ENCODE data around the gene ANXA8L1. TPM values are rescaled to one million over a fixed set of nuclear protein-coding genes. Genes with fewer than 3 reads are reported as not detected.
"Not testable (repeated sequence)": the region's sequence is repeated elsewhere in the genome, so short reads cannot be mapped to it uniquely, and the experiment has no call there.

Gene ANXA8L1
- total and polyA plus RNA-seq, 2 donors (not counting 1 experiment from before 2014, with no cell fraction given) = 0.05 TPM; not detected in 1

DNA sequence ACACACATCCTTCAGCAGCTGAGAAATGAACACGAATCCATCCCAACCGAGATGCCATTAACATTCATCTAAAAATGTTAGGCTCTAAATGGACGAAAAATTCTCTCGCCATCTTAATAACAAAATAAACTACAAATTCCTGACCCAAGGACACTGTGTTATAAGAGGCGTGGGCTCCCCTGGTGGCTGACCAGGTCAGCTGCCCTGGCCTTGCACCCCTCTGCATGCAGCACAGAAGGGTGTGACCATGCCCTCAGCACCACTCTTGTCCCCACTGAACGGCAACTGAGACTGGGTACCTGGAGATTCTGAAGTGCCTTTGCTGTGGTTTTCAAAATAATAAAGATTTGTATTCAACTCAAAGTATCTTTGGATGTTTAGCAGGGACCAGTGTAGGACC, 15.8 kb downstream of the ANXA8L1 start:
- H3K4me1 ChIP-seq (ENCODE audit: control insufficient read depth, extremely low read depth, insufficient read depth, low read length); H3K36me3 ChIP-seq (ENCODE audit: control insufficient read depth, insufficient read depth, low read length); H3K4me3 ChIP-seq (replicated peaks in 1 of 4; ENCODE audit: control extremely low read depth in 1 of 4, insufficient read depth in 1 of 4, low read depth in 3 of 4, low read length in 4 of 4): not testable (repeated sequence)

GRCh38 chr10:46396441-46397279, 21.1 kb downstream of the ANXA8L1 start:
- not testable (repeated sequence) for H3K79me2 ChIP-seq (ENCODE audit: control insufficient read depth, insufficient read depth, low read length); H3K4me1 ChIP-seq (ENCODE audit: control insufficient read depth, extremely low read depth, insufficient read depth, low read length); H3K36me3 ChIP-seq (ENCODE audit: control insufficient read depth, insufficient read depth, low read length); H2AFZ ChIP-seq (ENCODE audit: low read length); H3K9ac ChIP-seq (ENCODE audit: insufficient read depth, low read length); H3K9me3 ChIP-seq (ENCODE audit: control insufficient read depth, insufficient read depth, low read depth, low read length); H3K4me3 ChIP-seq (replicated peaks in 1 of 4; ENCODE audit: control extremely low read depth in 1 of 4, insufficient read depth in 1 of 4, low read depth in 3 of 4, low read length in 4 of 4); H4K20me1 ChIP-seq (ENCODE audit: control insufficient read depth, extremely low read depth, insufficient read depth, low read length); H3K27me3 ChIP-seq (ENCODE audit: control insufficient read depth, insufficient read depth, low read length)
- H3K4me2 ChIP-seq (ENCODE audit: extremely low read depth, insufficient read depth, low read length) = peak overlapping the region; percentile 13
- DNase-seq (ENCODE audit: low read depth in 2 of 2) = peak; percentile 1 to 79
- H3K27ac ChIP-seq (ENCODE audit: insufficient read depth, low read length) = peak overlapping the region; percentile 32

More for the DNA sequence above, 15.8 kb downstream of the ANXA8L1 start:
- not testable (repeated sequence) for H3K9me3 ChIP-seq (ENCODE audit: control insufficient read depth, insufficient read depth, low read depth, low read length); H4K20me1 ChIP-seq (ENCODE audit: control insufficient read depth, extremely low read depth, insufficient read depth, low read length); DNase-seq (ENCODE audit: low read depth in 2 of 2); H3K27me3 ChIP-seq (ENCODE audit: control insufficient read depth, insufficient read depth, low read length); H2AFZ ChIP-seq (ENCODE audit: low read length); H3K9ac ChIP-seq (ENCODE audit: insufficient read depth, low read length); H3K79me2 ChIP-seq (ENCODE audit: control insufficient read depth, insufficient read depth, low read length); H3K27ac ChIP-seq (ENCODE audit: insufficient read depth, low read length); H3K4me2 ChIP-seq (ENCODE audit: extremely low read depth, insufficient read depth, low read length)

DNA sequence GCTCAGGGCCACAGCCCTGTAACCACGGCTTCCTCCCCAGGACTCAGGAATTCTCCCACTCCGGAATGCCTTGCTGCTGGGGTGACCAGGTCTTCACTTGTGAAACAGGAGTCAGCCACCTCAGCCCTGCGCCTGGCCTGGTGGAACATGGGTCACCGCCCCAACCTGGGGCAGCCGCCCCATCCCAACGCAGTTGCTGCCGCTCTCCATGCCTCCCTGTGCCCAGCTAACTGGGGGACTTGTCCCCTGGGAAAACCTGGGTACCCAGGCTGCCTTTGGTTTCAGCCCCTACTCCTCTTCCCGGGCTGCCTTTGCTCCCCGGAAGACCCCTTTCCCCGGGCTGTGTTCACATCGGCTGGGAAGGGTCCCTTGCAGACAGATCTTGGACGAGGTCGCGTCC, 22.2 kb downstream of the ANXA8L1 start:
- H3K4me2 ChIP-seq (ENCODE audit: extremely low read depth, insufficient read depth, low read length); H3K9me3 ChIP-seq (ENCODE audit: control insufficient read depth, insufficient read depth, low read depth, low read length); H4K20me1 ChIP-seq (ENCODE audit: control insufficient read depth, extremely low read depth, insufficient read depth, low read length); H3K4me1 ChIP-seq (ENCODE audit: control insufficient read depth, extremely low read depth, insufficient read depth, low read length); H3K9ac ChIP-seq (ENCODE audit: insufficient read depth, low read length); H3K4me3 ChIP-seq (replicated peaks in 1 of 4; ENCODE audit: control extremely low read depth in 1 of 4, insufficient read depth in 1 of 4, low read depth in 3 of 4, low read length in 4 of 4); H3K36me3 ChIP-seq (ENCODE audit: control insufficient read depth, insufficient read depth, low read length); H2AFZ ChIP-seq (ENCODE audit: low read length); H3K79me2 ChIP-seq (ENCODE audit: control insufficient read depth, insufficient read depth, low read length); H3K27me3 ChIP-seq (ENCODE audit: control insufficient read depth, insufficient read depth, low read length): not testable (repeated sequence)
- peak overlapping the region; percentile 39 for H3K27ac ChIP-seq (ENCODE audit: insufficient read depth, low read length)
- peak in 1 of 2 donors; percentile 10 for DNase-seq (ENCODE audit: low read depth in 2 of 2)

GRCh38 chr10:46398212-46398886, 22.8 kb downstream of the ANXA8L1 start:
- peak; percentile 12 to 67 for DNase-seq (ENCODE audit: low read depth in 2 of 2)
- Histone ChIP-seq H3K4me3 (replicated peaks in 1 of 4; ENCODE audit: control extremely low read depth in 1 of 4, insufficient read depth in 1 of 4, low read depth in 3 of 4, low read length in 4 of 4) (peak overlapping the region; percentile 26 to 53 (median 40)), H3K27ac (ENCODE audit: insufficient read depth, low read length) (peak overlapping the region; percentile 38), H3K4me2 (ENCODE audit: extremely low read depth, insufficient read depth, low read length) (peak overlapping the region; percentile 78), H3K9ac (ENCODE audit: insufficient read depth, low read length) (peak overlapping the region; percentile 16)
- H3K4me1 ChIP-seq (ENCODE audit: control insufficient read depth, extremely low read depth, insufficient read depth, low read length); H3K27me3 ChIP-seq (ENCODE audit: control insufficient read depth, insufficient read depth, low read length); H3K79me2 ChIP-seq (ENCODE audit: control insufficient read depth, insufficient read depth, low read length); H4K20me1 ChIP-seq (ENCODE audit: control insufficient read depth, extremely low read depth, insufficient read depth, low read length); H3K9me3 ChIP-seq (ENCODE audit: control insufficient read depth, insufficient read depth, low read depth, low read length); H3K36me3 ChIP-seq (ENCODE audit: control insufficient read depth, insufficient read depth, low read length); H2AFZ ChIP-seq (ENCODE audit: low read length): not testable (repeated sequence)

DNA sequence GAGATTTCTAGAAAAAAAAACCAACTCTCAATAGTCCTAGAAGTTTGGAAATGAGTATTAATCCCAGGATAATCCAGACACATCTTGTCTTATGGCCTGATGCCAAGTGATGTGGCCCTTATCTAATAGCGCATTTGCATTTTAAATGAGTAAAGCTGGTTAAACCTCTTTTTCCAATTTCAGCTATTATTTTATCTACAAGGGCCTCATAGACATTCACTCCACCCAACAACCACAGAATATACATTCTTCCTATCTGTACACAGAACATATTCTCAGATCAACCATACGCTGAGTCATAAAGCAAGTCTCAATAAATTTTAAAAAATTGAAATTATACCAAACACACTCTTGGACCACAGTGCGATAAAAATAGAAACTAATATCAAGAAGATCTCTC, 34.0 kb downstream of the ANXA8L1 start:
- not testable (repeated sequence) for H4K20me1 ChIP-seq (ENCODE audit: control insufficient read depth, extremely low read depth, insufficient read depth, low read length); H3K79me2 ChIP-seq (ENCODE audit: control insufficient read depth, insufficient read depth, low read length); DNase-seq (ENCODE audit: low read depth in 2 of 2); H3K36me3 ChIP-seq (ENCODE audit: control insufficient read depth, insufficient read depth, low read length); H2AFZ ChIP-seq (ENCODE audit: low read length); H3K9me3 ChIP-seq (ENCODE audit: control insufficient read depth, insufficient read depth, low read depth, low read length); H3K4me2 ChIP-seq (ENCODE audit: extremely low read depth, insufficient read depth, low read length); H3K4me3 ChIP-seq (replicated peaks in 1 of 4; ENCODE audit: control extremely low read depth in 1 of 4, insufficient read depth in 1 of 4, low read depth in 3 of 4, low read length in 4 of 4); H3K27me3 ChIP-seq (ENCODE audit: control insufficient read depth, insufficient read depth, low read length); H3K9ac ChIP-seq (ENCODE audit: insufficient read depth, low read length); H3K4me1 ChIP-seq (ENCODE audit: control insufficient read depth, extremely low read depth, insufficient read depth, low read length); H3K27ac ChIP-seq (ENCODE audit: insufficient read depth, low read length)

- H3K4me3 ChIP-seq (replicated peaks in 1 of 4; ENCODE audit: control extremely low read depth in 1 of 4, insufficient read depth in 1 of 4, low read depth in 3 of 4, low read length in 4 of 4); H2AFZ ChIP-seq (ENCODE audit: low read length); H3K27ac ChIP-seq (ENCODE audit: insufficient read depth, low read length); H3K36me3 ChIP-seq (ENCODE audit: control insufficient read depth, insufficient read depth, low read length); H3K9ac ChIP-seq (ENCODE audit: insufficient read depth, low read length); H3K79me2 ChIP-seq (ENCODE audit: control insufficient read depth, insufficient read depth, low read length); H4K20me1 ChIP-seq (ENCODE audit: control insufficient read depth, extremely low read depth, insufficient read depth, low read length); H3K27me3 ChIP-seq (ENCODE audit: control insufficient read depth, insufficient read depth, low read length); DNase-seq (ENCODE audit: low read depth in 2 of 2); H3K4me2 ChIP-seq (ENCODE audit: extremely low read depth, insufficient read depth, low read length); H3K9me3 ChIP-seq (ENCODE audit: control insufficient read depth, insufficient read depth, low read depth, low read length); H3K4me1 ChIP-seq (ENCODE audit: control insufficient read depth, extremely low read depth, insufficient read depth, low read length): not testable (repeated sequence)
Measured at GRCh38 chr10:46411123-46411522, 35.5 kb downstream of the ANXA8L1 start.
